ENCODE data around the gene PSAT1. TPM values are rescaled to one million over a fixed set of nuclear protein-coding genes. Genes with fewer than 3 reads are reported as not detected.
A peak's percentile ranks its signal among the peaks of the same experiment; 100 is the strongest.

Gene PSAT1
- total and polyA plus RNA-seq, 2 of the 13 experiments (the other 11 are each of a cell fraction or from before 2014, with no cell fraction given): 135 to 229 TPM

- TF ChIP-seq ZNF784 (CRISPR knock-in tag; IDR thresholded peaks at IDR 0.05; ENCODE audit: borderline replicate concordance) (no peak), NBN (conservative IDR thresholded peaks at IDR 0.05) (no peak), ZBTB37 (CRISPR knock-in tag; IDR thresholded peaks at IDR 0.05) (no peak), ZSCAN21 (CRISPR knock-in tag; IDR thresholded peaks at IDR 0.05; ENCODE audit: borderline replicate concordance) (no peak), HMGXB4 (CRISPR knock-in tag; IDR thresholded peaks at IDR 0.05; ENCODE audit: borderline replicate concordance in 1 of 2, low read depth in 1 of 2) (0 out of 4 replicates have a peak, but pooled peaks of 1 of the 2 experiments have one; percentile 15), ELF3 (CRISPR knock-in tag; IDR thresholded peaks at IDR 0.05) (peak; percentile 91), NCOA2 (CRISPR knock-in tag; IDR thresholded peaks at IDR 0.05) (peak; percentile 43; the same call in 1 of the 2 replicates), ZNF414 (CRISPR knock-in tag; IDR thresholded peaks at IDR 0.05) (no peak), ZNF317 (CRISPR knock-in tag; IDR thresholded peaks at IDR 0.05) (0 out of 2 replicates have a peak, but pooled peaks have one; percentile 38), THAP7 (CRISPR knock-in tag; IDR thresholded peaks at IDR 0.05) (no peak), CCDC6 (CRISPR knock-in tag; IDR thresholded peaks at IDR 0.05) (no peak), CCAR2 (optimal IDR thresholded peaks at IDR 0.05; ENCODE audit: low read depth, low read length) (no peak), ARNTL (CRISPR knock-in tag; IDR thresholded peaks at IDR 0.05) (no peak), REXO4 (CRISPR knock-in tag; IDR thresholded peaks at IDR 0.05; ENCODE audit: borderline replicate concordance) (no peak), WIZ (CRISPR knock-in tag; IDR thresholded peaks at IDR 0.05) (no peak), MAFG (CRISPR knock-in tag; IDR thresholded peaks at IDR 0.05) (no peak), DBP (CRISPR knock-in tag; IDR thresholded peaks at IDR 0.05; ENCODE audit: not compliant biosample characterization) (no peak), ZNF557 (CRISPR knock-in tag; IDR thresholded peaks at IDR 0.05) (no peak), SETDB1 (CRISPR knock-in tag; IDR thresholded peaks at IDR 0.05; ENCODE audit: borderline replicate concordance) (no peak), ZNF670 (CRISPR knock-in tag; IDR thresholded peaks at IDR 0.05; ENCODE audit: borderline replicate concordance) (no peak), MYPOP (CRISPR knock-in tag; IDR thresholded peaks at IDR 0.05) (no peak), SCMH1 (CRISPR knock-in tag; IDR thresholded peaks at IDR 0.05; ENCODE audit: borderline replicate concordance) (no peak)
These were observed 57.5 kb downstream of the PSAT1 start (continued) for GRCh38 chr9:78354324-78354973.

Data from HepG2 (cell line).